ENCODE data around the gene B3GNT7.

DNA sequence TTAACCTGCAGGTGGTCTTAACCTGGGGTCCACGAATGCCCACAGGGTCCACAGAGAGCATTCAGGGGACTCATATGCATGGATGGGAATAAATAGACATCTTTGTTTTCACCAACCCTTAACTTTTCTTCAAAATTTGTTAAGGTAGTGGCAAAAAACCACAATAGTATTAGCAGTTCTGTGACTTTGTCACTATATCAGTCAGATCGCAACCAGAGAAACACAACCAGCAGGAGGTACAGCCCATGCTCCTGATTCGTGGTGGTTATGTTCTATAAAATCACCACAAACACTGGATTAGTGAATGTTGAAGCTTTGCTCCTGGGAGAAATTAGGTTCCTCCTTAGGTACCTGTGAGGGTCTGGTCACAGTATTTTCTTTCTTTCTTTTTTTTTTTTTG is 31.6 kb downstream of the B3GNT7 start:
- TF ChIP-seq CTCF (IDR thresholded peaks at IDR 0.05) (no peak), EP300 (IDR thresholded peaks at IDR 0.05) (no peak)
